GM18870 (cell line): ENCODE results near the gene CCDC57.

Experiments
- ATAC-seq: cut with Tn5 transposase; IDR thresholded peaks from one replicate; pipeline ENCODE4 v1.9.1; 2021; ENCODE audit warnings: moderate library complexity; ENCODE audit not compliant: unreplicated experiment

Gene CCDC57

GRCh38 chr17:82053130-82053529 lies 159.5 kb downstream of the CCDC57 start:
- no peak for ATAC-seq

- ATAC-seq: no peak
Measured at GRCh38 chr17:82052638-82053059, 160.0 kb downstream of the CCDC57 start.

GRCh38 chr17:82051776-82052637 lies 160.6 kb downstream of the CCDC57 start, which contains the start of the genes GPS1 and RFNG:
TSS of gene GPS1 (plus strand) at chr17:82051898. CDS start at chr17:82051932, 34 bp downstream.
TSS of gene RFNG (minus strand) at chr17:82051811. CDS start at chr17:82051766, 45 bp downstream.
- ATAC-seq: no peak
